Stomach (tissue), 4 donors: ENCODE measurements around the gene PDE4D.

Experiments
- POLR2A ChIP-seq, 4 donors: fragments of 450-650 bp; IDR thresholded peaks; one replicate each; pipeline ENCODE4 v1.6.1; 2016; ENCODE audit warnings: antibody characterized with exemption in 4 of 4, control low read depth in 2 of 4, mild to moderate bottlenecking in 1 of 4, moderate library complexity in 1 of 4
- TF ChIP-seq, protein P1 (sequence below), 7 experiments: fragments of 450-650 bp in 4 of 7; fragments of 200-600 bp in 3 of 7; sonication (generic) in 3 of 7; IDR thresholded peaks; one replicate each; pipeline ENCODE4 v1.5.1; 2016 to 2019; ENCODE audit warnings: antibody characterized with exemption in 7 of 7, control low read depth in 2 of 7, mild to moderate bottlenecking in 1 of 7

DNA sequence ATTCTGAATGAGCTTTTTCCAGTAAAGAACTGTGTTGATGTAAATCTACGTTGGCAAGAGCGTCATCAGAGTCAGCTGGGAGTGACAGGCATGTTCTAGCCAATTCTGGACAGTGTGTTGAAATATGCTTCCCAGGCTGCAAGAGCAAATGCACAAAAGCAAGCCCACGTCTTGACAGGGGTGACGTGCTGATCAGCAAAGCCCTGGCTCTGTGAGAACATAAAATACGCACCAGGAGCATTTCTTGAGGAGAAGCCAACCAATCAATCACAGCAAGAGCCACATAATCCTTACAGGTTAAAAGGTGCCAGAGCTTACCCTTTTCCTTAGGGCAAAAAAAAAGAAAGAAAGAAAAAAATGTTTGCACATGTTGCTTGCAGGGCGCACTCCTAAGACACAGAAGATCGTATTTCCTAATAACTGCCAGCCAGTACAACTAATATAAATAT, 148.1 kb downstream of the PDE4D start:
- TF ChIP-seq, protein P1, sequence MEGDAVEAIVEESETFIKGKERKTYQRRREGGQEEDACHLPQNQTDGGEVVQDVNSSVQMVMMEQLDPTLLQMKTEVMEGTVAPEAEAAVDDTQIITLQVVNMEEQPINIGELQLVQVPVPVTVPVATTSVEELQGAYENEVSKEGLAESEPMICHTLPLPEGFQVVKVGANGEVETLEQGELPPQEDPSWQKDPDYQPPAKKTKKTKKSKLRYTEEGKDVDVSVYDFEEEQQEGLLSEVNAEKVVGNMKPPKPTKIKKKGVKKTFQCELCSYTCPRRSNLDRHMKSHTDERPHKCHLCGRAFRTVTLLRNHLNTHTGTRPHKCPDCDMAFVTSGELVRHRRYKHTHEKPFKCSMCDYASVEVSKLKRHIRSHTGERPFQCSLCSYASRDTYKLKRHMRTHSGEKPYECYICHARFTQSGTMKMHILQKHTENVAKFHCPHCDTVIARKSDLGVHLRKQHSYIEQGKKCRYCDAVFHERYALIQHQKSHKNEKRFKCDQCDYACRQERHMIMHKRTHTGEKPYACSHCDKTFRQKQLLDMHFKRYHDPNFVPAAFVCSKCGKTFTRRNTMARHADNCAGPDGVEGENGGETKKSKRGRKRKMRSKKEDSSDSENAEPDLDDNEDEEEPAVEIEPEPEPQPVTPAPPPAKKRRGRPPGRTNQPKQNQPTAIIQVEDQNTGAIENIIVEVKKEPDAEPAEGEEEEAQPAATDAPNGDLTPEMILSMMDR (IDR thresholded peaks at IDR 0.05), result no peak
- no peak for TF ChIP-seq POLR2A (IDR thresholded peaks at IDR 0.05)
